OCI-LY7 (cell line): ENCODE data around the gene SP100. TPM values are rescaled to one million over a fixed set of nuclear protein-coding genes. Genes with fewer than 3 reads are reported as not detected.

Experiments
- BruUV-seq: library from RNA; stranded (reverse); fragments of 400-500 nt; replicated peaks from 2 replicates; lab custom pipeline; 2021; lab: Mats Ljungman, UMichigan
- CTCF ChIA-PET: fragments of 300-600 bp; sonication (Branson Sonifier 250); formaldehyde crosslinking; loops from one replicate; lab custom pipeline; 2022; ENCODE audit warnings: antibody characterized with exemption; ENCODE audit not compliant: unreplicated experiment; lab: Charles Lee
- POLR2A ChIA-PET: fragments of 300-600 bp; sonication (Branson Sonifier 250); formaldehyde crosslinking; loops from one replicate; lab custom pipeline; 2022; ENCODE audit warnings: antibody characterized with exemption; lab: Charles Lee
- DNase-seq: peaks from one replicate; pipeline ENCODE4 v3.0.0-alpha.2; 2015; ENCODE audit warnings: low spot score
- H2AFZ ChIP-seq: fragments of 200-600 bp; sonication (generic), shearing (Covaris generic); 2 replicates; pipeline ENCODE4 v1.6.1; 2014; ENCODE audit warnings: mild to moderate bottlenecking, antibody characterized with exemption, low read length, moderate library complexity
- H3K27ac ChIP-seq: fragments of 200-600 bp; sonication (generic); 2 replicates; pipeline ENCODE4 v1.5.1; 2014; ENCODE audit warnings: mixed run types, low read depth, mild to moderate bottlenecking, moderate library complexity, low read length, inconsistent platforms; ENCODE audit not compliant: poor library complexity, severe bottlenecking
- H3K36me3 ChIP-seq: fragments of 200-600 bp; sonication (generic); 2 replicates; pipeline ENCODE4 v1.6.1; 2014; ENCODE audit warnings: mild to moderate bottlenecking, antibody characterized with exemption, low read length, moderate library complexity, mixed read lengths; ENCODE audit not compliant: insufficient read depth
- H3K4me1 ChIP-seq: fragments of 200-600 bp; sonication (generic); 2 replicates; pipeline ENCODE4 v1.5.1; 2014; ENCODE audit warnings: mild to moderate bottlenecking, low read length; ENCODE audit not compliant: insufficient read depth, poor library complexity, severe bottlenecking
- H3K4me2 ChIP-seq: fragments of 200-600 bp; sonication (generic); 2 replicates; pipeline ENCODE4 v1.6.1; 2014; ENCODE audit warnings: mild to moderate bottlenecking, low read length
- H3K4me3 ChIP-seq: fragments of 200-600 bp; sonication (generic); 2 replicates; pipeline ENCODE4 v1.5.1; 2014; ENCODE audit warnings: mild to moderate bottlenecking, low read depth, low read length; ENCODE audit not compliant: poor library complexity, severe bottlenecking
- H3K79me2 ChIP-seq: fragments of 200-600 bp; sonication (generic); 2 replicates; pipeline ENCODE4 v1.6.1; 2016; ENCODE audit warnings: low read depth, mild to moderate bottlenecking, low read length, moderate library complexity, mixed read lengths; ENCODE audit not compliant: insufficient read depth
- H3K9me2 ChIP-seq: fragments of 200-600 bp; sonication (generic); 2 replicates; pipeline ENCODE4 v1.6.1; 2016; ENCODE audit warnings: mild to moderate bottlenecking, low read length, mixed read lengths; ENCODE audit not compliant: insufficient read depth
- H3K9me3 ChIP-seq: fragments of 200-600 bp; sonication (generic); 2 replicates; pipeline ENCODE4 v1.6.1; 2014; ENCODE audit warnings: mild to moderate bottlenecking, mixed run types, low read length, mixed read lengths
- H4K20me1 ChIP-seq: fragments of 200-600 bp; sonication (generic); 2 replicates; pipeline ENCODE4 v1.6.1; 2014; ENCODE audit warnings: mild to moderate bottlenecking, antibody characterized with exemption, low read length, moderate library complexity, mixed read lengths; ENCODE audit not compliant: insufficient read depth
- CTCF ChIP-seq: fragments of 200-600 bp; sonication (generic); conservative IDR thresholded peaks from 2 replicates; pipeline ENCODE4 v1.5.1; 2014; ENCODE audit warnings: mild to moderate bottlenecking, antibody characterized with exemption, low read length, moderate library complexity, mixed read lengths
- EZH2phosphoT487 ChIP-seq: fragments of 200-600 bp; sonication (generic); IDR thresholded peaks from 2 replicates; pipeline ENCODE4 v1.6.1; 2018; ENCODE audit warnings: low read depth, borderline replicate concordance, mild to moderate bottlenecking, mixed run types, antibody characterized with exemption, low read length, moderate library complexity, mixed read lengths
- intact Hi-C: fragments of 100-400 bp; cut with micrococcal nuclease; formaldehyde crosslinking; loops from one replicate; pipeline ENCODE4 v1.10.0; 2022; ENCODE audit not compliant: unreplicated experiment
- total RNA-seq, 2 experiments: library from RNA; depleted of rRNA in 1 of 2; stranded (reverse); fragments of >200 nt in 1 of 2; shearing (Covaris generic) in 1 of 2; gene quantifications; 2 replicates each; pipeline ENCODE4 v1.2.3, GENCODE V29; 2014 to 2022

The SP100 gene
- total RNA-seq, 2 experiments from 2014 or later: 44.6 to 54.5 TPM

GRCh38 chr2:230410861-230411569 is 5.0 kb upstream of the SP100 start:
- Histone ChIP-seq H3K4me1 (peaks cover 28% of the 10 kb centered on the region), H3K27ac (no peak overlapping the region), H2AFZ (peak overlapping the region; percentile 84), H3K36me3 (no peaks in the 10 kb centered on the region), H3K9me3 (no peaks in the 10 kb centered on the region), H3K9me2 (no peaks in the 10 kb centered on the region), H3K4me3 (peak overlapping the region; percentile 67), H3K4me2 (peak overlapping the region; percentile 74), H3K79me2 (no peaks in the 10 kb centered on the region), H4K20me1 (no peaks in the 10 kb centered on the region)
- ChIA-PET POLR2A (interaction anchor here (1.2 to 1.3 kb wide), 2 partner anchors 20 to 192 kb away, joined by 3 to 5 read pairs; no protein-coding TSS in a partner anchor), CTCF (no interaction called here)
- no TSS peak for BruUV-seq
- no peak for TF ChIP-seq CTCF
- no peak for TF ChIP-seq EZH2phosphoT487
- no peak for DNase-seq
- intact Hi-C loops: no loop called here

GRCh38 chr2:230411570-230412370 is 4.2 kb upstream of the SP100 start:
- intact Hi-C loops: no loop called here
- no TSS peak for BruUV-seq
- no peak overlapping the region for H3K27ac ChIP-seq
- POLR2A ChIA-PET: interaction anchor here (0.5 to 1.2 kb wide), 2 partner anchors 191 to 208 kb away, joined by 3 read pairs; no protein-coding TSS in a partner anchor
- no peaks in the 10 kb centered on the region for H3K9me2 ChIP-seq
- H3K4me2 ChIP-seq: peak overlapping the region; percentile 74
- CTCF ChIA-PET: no interaction called here
- no peaks in the 10 kb centered on the region for H3K36me3 ChIP-seq
- peaks cover 6% of the 10 kb centered on the region; the same call in 1 of the 2 replicates for H3K79me2 ChIP-seq
- H3K4me3 ChIP-seq: peak overlapping the region; percentile 67
- DNase-seq: peak; percentile 63
- peak overlapping the region; percentile 84 for H2AFZ ChIP-seq
- H4K20me1 ChIP-seq: no peaks in the 10 kb centered on the region
- TF ChIP-seq CTCF: no peak
- TF ChIP-seq EZH2phosphoT487: no peak
- no peaks in the 10 kb centered on the region for H3K9me3 ChIP-seq
- H3K4me1 ChIP-seq: peaks cover 28% of the 10 kb centered on the region
